ENCODE measurements around the gene DOCK3.

The DOCK3 gene

GRCh38 chr3:51380601-51381332 lies 706.0 kb downstream of the DOCK3 start:
- TF ChIP-seq CREB5 (CRISPR knock-in tag; IDR thresholded peaks at IDR 0.05; ENCODE audit: low read depth) (no peak), CSRNP3 (CRISPR knock-in tag; IDR thresholded peaks at IDR 0.05) (no peak), TSHZ2 (CRISPR knock-in tag; IDR thresholded peaks at IDR 0.05) (no peak), OSR1 (CRISPR knock-in tag; IDR thresholded peaks at IDR 0.05) (no peak), GLIS3 (CRISPR knock-in tag; IDR thresholded peaks at IDR 0.05) (no peak), ARNTL (CRISPR knock-in tag; IDR thresholded peaks at IDR 0.05; ENCODE audit: borderline replicate concordance, low read depth) (no peak), PATZ1 (CRISPR knock-in tag; IDR thresholded peaks at IDR 0.05; ENCODE audit: borderline replicate concordance) (no peak), RARB (CRISPR knock-in tag; IDR thresholded peaks at IDR 0.05) (no peak), TCF4 (CRISPR knock-in tag; IDR thresholded peaks at IDR 0.05; ENCODE audit: borderline replicate concordance) (no peak), SNAI2 (CRISPR knock-in tag; IDR thresholded peaks at IDR 0.05) (no peak), PPARA (CRISPR knock-in tag; IDR thresholded peaks at IDR 0.05; ENCODE audit: borderline replicate concordance) (no peak)
- ATAC-seq, result no peak

GRCh38 chr3:51381333-51381705 lies 706.6 kb downstream of the DOCK3 start:
- no peak for ATAC-seq

GRCh38 chr3:51382076-51382745 lies 707.5 kb downstream of the DOCK3 start:
- ATAC-seq, result no peak
- TF ChIP-seq ARNTL (CRISPR knock-in tag; IDR thresholded peaks at IDR 0.05; ENCODE audit: borderline replicate concordance, low read depth) (no peak), PPARA (CRISPR knock-in tag; IDR thresholded peaks at IDR 0.05; ENCODE audit: borderline replicate concordance) (no peak), TOX (CRISPR knock-in tag; IDR thresholded peaks at IDR 0.05; ENCODE audit: borderline replicate concordance) (no peak), TSHZ2 (CRISPR knock-in tag; IDR thresholded peaks at IDR 0.05) (no peak), POU6F1 (CRISPR knock-in tag; IDR thresholded peaks at IDR 0.05; ENCODE audit: borderline replicate concordance, low read depth) (no peak), CSRNP3 (CRISPR knock-in tag; IDR thresholded peaks at IDR 0.05) (no peak), ZC3H10 (CRISPR knock-in tag; IDR thresholded peaks at IDR 0.05) (no peak), ZFP30 (CRISPR knock-in tag; IDR thresholded peaks at IDR 0.05) (no peak), CREB5 (CRISPR knock-in tag; IDR thresholded peaks at IDR 0.05; ENCODE audit: low read depth) (no peak), RARB (CRISPR knock-in tag; IDR thresholded peaks at IDR 0.05) (no peak), BACH2 (CRISPR knock-in tag; IDR thresholded peaks at IDR 0.05; ENCODE audit: borderline replicate concordance) (no peak)

More at GRCh38 chr3:51381333-51381705, 706.6 kb downstream of the DOCK3 start:
- no peak for TF ChIP-seq PPARA (CRISPR knock-in tag; IDR thresholded peaks at IDR 0.05; ENCODE audit: borderline replicate concordance)
- TF ChIP-seq CSDC2 (CRISPR knock-in tag; IDR thresholded peaks at IDR 0.05), result no peak
- TF ChIP-seq TCF4 (CRISPR knock-in tag; IDR thresholded peaks at IDR 0.05; ENCODE audit: borderline replicate concordance), result no peak
- TF ChIP-seq ARNTL (CRISPR knock-in tag; IDR thresholded peaks at IDR 0.05; ENCODE audit: borderline replicate concordance, low read depth), result no peak
- TF ChIP-seq SNAI2 (CRISPR knock-in tag; IDR thresholded peaks at IDR 0.05), result no peak
- TF ChIP-seq GLIS3 (CRISPR knock-in tag; IDR thresholded peaks at IDR 0.05), result no peak
- TF ChIP-seq ESRRG (CRISPR knock-in tag; IDR thresholded peaks at IDR 0.05), result no peak
